Hippocampal formation (tissue), 2 donors: ENCODE measurements around the gene YTHDF2.
"Not testable (repeated sequence)": the region's sequence is repeated elsewhere in the genome, so short reads cannot be mapped to it uniquely, and the experiment has no call there.

ENCODE experiments used
- DNase-seq, 2 donors: peaks; one replicate each; lab custom pipeline; 2025; lab: John Stamatoyannopoulos, UW

YTHDF2 gene

DNA sequence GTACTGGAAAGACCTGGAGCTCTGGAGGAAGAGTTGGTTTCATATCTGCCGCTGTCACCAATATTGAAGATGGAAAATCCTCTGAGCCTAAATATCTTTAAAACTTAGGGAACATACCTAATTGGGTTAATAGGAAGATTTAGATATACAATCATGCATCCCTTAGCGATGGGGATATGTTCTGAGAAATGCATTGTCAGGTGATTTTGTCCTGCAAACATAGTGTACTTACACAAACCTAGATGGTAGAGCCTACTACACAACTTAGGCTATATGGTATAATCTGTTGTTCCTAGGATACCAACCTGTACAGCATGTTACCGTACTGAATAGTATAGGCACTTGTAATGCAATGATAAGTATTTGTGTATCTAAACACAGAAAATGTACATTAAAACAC lies 22.5 kb downstream of the YTHDF2 start:
- DNase-seq: no peak

- no peak for DNase-seq
Measured at GRCh38 chr1:28761189-28761588, 24.4 kb downstream of the YTHDF2 start.

DNA sequence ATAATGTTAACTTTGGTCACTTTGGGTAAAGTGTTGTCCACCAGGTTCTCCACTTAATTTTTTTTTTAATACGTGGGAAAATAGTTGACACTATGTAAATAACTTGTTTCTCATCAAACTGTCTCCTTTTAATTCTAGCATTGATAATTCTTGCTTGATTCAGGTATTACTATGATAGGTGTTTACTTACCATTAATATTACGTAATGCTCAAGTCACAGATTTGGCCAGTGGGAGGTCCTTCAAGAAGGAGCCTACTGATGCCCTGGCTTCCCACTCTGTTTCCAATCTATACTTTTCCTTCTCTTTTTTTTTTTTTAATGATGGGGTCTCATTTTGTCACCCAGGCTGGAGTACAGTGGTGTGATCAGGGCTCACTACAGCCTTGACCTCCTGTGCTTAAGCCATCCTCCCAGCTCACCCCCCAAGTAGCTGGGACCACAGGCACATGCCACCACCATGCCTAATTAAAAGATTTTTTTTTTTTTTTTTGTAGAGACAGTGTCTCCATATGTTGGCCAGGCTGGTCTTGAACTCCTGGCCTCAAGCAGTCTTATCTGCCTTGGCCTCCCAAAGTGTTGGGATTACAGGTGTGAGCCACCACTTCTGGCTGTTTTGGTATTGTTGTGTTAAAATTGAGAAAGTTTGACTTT lies 29.9 kb downstream of the YTHDF2 start:
- no peak for DNase-seq

GRCh38 chr1:28770601-28771165 lies 33.9 kb downstream of the YTHDF2 start:
- DNase-seq: no peak

DNA sequence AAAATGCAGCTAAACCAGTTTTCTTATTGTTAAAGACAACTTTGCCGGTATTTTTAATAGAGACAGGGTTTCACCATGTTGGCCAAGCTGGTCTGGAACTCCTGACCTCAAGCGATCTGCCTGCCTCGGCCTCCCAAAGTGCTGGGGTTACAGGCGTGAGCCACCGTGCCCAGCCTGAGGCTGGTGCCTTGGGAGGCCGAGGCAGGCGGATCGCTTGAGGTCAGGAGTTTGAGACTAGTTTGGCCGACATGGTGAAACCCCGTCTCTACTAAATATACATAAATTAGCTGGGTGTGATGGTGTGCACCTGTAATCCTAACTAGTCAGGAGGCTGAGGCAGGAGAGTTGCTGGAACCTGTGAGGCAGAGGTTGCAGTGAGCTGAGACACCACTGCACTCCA lies 35.2 kb downstream of the YTHDF2 start:
- DNase-seq: not testable (repeated sequence)

- no peak for DNase-seq
Measured at GRCh38 chr1:28773105-28773504, 36.4 kb downstream of the YTHDF2 start.

- DNase-seq: peak in 1 of 2 donors; percentile 46
Measured at GRCh38 chr1:28775121-28775942, 38.6 kb downstream of the YTHDF2 start.

DNA sequence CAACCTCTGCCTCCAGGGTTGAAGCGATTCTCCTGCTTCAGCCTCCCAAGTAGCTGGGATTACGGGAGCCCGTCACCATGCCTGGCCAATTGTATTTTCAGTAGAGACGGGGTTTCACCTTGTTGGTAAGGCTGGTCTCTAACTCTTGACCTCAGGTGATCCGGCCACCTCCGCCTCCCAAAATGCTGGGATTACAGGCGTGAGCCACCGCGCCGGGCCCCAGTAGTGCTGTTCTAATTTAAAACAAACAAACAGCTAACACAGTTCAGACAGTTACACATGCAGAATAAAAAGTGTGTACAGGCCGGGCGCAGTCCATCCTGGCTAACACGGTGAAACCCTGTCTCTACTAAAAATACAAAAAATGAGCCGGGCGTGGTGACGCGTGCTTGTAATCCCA lies 39.6 kb downstream of the YTHDF2 start:
- DNase-seq: no peak

DNA sequence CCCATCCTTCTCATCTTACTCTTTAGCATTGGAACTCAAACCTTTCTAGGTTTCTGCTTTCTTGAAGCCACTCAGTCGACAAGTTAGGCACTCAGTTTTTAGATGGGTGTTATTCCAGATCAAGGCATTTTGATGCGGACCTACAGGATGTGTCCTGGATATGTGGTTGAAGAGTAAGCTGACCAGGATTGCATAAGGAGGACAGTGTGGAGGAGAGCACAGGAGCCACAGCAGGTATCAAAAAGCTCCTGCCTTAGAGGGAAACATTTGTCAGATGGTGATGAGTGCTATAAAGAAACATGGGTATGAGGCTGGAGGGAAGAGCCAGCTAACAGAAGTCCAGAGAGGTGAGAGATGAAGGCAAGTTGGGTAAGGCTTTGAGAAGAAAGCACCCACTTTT lies 41.3 kb downstream of the YTHDF2 start:
- no peak for DNase-seq

GRCh38 chr1:28779751-28780408 lies 43.1 kb downstream of the YTHDF2 start:
- no peak for DNase-seq

DNA sequence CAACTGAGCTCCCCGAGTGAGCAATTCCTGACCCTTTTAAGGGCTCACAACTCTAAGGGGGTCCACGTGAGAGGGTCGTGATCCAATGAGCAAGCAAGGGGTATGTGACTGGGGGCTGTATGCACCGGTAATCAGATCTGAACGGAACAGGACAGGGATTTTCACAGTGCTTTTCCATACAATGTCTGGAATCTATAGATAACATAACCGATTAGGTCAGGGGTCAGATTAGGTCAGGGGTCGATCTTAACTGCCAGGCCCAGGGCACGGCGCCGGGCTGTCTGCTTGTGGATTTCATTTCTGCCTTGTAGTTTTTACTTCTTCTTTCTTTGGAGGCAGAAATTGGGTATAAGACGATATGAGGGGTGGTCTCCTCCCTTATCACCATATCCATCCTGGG lies 44.6 kb downstream of the YTHDF2 start:
- no peak for DNase-seq

- DNase-seq: no peak
Measured at GRCh38 chr1:28782011-28782410, 45.3 kb downstream of the YTHDF2 start.

DNA sequence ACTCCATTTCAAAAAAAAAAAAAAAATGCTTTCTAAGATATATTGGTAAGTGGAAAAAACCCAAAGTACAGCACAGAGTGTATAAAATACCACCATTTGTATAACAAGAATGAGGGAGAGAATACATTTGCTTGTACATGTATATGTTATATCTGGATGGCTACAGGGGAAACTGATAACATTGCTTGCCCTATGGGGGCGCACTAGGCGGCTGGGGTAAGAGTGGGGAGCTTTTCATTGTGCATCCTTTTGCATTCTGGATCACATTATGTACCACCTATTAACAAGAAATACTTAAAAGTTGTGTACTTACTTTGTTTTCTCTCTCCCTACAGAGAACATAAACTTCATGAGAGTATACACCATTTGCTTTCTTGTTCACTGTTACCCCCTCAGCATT lies 46.6 kb downstream of the YTHDF2 start:
- DNase-seq: no peak

DNA sequence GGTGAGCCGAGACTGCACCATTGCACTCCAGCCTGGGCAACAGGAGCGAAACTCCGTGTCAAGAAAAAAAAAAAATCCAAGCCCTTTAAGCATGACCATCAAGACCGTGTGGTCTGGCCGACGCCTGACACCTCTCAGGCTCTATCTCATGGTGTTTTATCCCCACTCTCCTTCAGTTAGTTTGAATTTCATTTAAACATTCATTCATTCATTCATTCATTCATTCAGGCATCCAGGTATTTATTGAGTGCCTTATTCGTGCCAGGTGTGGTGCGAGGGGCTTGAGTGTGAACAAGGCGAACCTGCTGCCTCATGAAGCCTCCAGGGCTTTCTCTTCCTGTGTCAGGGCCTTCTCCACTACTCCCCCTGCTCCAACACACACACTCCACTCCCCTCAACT lies 52.7 kb downstream of the YTHDF2 start:
- no peak for DNase-seq

GRCh38 chr1:28789816-28790215 lies 53.1 kb downstream of the YTHDF2 start:
- DNase-seq: no peak

DNA sequence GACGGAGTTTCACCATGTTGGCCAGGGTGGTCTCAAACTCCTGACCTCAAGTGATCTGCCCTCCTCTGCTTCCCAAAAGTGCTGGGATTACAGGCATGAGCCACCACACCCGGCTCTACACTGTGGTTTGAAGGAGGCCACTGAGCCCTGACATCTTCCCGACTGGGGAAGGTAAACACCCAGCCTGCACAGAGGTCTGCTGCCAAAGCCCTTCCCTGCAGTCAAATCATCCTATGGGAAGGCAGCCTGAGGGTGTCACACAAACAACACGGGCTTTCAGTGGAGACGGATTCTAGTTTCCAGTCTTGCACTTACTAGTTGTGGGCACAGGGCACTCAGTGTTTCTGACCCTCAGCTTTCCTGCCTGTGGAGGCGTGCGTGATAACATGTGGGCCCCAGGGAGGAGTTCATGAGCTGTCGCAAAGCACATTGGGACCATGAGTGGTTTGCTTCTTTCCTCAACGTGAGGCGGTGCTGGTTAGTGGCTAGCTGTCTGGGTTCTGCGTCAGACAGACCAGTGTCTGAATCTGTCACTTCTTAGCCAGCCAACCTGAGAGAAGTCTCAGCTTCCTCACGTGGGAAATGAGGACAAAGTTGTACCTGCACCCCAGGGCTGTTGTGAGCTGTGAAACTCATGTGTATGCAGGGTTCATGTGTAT lies 53.8 kb downstream of the YTHDF2 start:
- no peak for DNase-seq

DNA sequence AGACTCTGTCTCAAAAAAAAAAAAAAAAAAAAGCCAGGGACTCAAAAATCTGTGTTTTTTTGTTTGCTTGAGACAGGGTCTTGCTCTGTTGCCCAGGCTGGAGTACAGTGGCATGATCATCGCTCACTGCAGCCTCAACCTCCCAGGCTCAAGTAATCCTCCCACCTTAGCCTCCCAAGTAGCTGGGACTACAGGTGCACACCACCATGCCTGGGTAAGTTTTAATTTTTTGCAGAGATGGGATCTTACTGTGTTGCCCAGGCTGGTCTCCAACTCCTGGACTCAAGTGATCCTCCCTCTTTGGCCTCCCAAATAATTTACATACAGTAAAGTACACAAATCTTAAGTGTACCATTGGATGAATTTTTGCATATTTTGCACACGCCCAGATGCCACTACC lies 55.2 kb downstream of the YTHDF2 start:
- DNase-seq: not testable (repeated sequence)

- no peak for DNase-seq
Measured at GRCh38 chr1:28792644-28793121, 55.9 kb downstream of the YTHDF2 start.

- not testable (repeated sequence) for DNase-seq
Measured at GRCh38 chr1:28794582-28794981, 57.8 kb downstream of the YTHDF2 start.

DNA sequence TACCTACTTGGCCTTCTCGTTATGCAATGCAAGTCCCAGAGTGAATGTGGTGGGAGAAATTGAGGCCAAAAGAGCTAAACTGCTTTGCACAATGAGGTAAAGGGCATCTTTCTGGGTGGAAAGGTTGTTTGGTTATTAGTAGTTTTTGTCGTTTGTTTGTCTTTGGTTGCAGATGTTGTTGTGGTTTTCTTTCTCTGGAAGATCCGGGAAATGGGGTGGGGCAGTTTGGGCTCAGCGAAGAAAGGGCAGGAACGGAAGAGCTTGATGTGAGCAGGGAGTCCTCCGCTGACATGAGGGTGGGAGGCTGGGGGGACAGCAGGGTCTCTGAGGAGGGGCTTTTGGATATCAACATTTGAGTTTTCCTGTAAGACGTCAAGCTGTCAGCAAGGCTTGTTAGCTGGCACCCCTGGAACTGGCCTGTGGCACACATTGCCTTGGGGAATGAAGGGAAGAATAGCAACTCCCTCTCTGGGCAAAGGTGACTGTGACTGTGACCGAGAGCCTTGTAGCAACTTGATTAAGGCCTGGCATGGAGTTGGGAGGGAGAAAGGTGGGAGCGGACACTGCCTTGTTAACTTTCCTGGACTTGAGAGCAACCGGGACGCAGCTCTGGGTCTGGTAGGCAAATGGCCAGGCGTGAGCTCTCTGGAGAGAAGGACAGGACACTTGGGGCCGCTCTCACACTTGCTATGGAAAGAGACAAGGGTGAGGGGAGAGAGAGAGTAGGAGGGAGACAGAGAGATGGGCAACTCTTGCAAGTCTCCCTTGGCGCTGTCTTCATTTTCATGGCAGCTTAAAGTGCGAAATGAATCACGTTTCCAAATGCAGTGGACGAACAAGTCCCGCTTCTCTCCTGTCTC lies 59.8 kb downstream of the YTHDF2 start:
- DNase-seq: no peak

DNA sequence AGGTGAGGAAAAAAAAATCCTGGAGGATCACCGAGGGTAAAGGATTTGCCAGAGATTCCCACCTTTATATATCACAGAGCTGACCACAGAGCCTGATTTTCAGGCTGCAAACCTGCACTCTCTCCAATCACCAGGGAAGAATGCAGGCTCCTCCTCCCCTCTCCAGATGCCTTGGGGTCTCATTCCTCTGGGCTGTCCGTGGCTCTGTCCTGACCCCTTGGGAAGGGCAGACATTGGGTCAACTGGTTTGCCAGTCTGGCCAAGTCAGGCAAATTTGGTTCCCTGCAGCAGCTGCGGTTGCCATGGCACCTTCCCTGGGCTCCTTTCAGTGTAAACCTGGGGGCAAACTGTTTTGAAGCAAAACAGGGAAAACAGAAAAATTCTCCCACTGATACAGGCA lies 63.6 kb downstream of the YTHDF2 start:
- no peak for DNase-seq
